ENCODE results near the gene CUL4A.

DNA sequence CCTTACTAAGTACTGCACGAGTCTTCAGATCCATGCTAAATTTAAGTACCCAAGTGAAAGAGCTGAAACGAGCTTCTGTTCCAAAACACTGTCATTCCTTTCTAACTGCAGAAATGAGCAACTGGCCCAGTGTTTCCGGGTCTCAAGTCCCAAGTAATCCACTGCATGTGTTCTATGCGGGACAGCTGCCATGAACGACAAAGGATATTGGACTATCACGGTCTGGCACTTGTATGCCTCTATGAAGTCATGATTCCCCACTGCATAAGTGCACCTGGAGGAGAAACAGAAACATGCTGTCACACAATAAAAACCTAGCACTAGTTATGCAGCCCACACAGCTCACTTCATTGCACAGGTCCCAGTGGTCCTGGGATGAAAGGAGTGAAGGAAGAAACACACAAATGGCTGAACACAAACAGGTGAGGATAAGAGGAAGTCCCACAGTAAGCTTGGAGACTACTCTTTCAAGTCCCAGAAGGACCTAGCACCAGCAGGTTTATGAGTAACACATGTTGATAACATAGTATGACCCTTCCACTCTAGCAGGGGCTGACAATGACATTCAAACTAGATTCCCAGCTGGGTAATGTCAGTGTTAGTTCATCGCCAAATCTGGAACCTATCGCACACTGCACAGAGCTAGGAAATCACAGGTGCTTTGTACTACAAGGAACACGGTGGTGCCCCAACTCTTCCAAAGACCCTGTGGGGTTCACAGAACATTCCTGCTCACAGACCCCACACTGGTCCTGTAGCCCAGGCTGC lies 12.3 kb upstream of the CUL4A start:
- TF ChIP-seq, protein P1, sequence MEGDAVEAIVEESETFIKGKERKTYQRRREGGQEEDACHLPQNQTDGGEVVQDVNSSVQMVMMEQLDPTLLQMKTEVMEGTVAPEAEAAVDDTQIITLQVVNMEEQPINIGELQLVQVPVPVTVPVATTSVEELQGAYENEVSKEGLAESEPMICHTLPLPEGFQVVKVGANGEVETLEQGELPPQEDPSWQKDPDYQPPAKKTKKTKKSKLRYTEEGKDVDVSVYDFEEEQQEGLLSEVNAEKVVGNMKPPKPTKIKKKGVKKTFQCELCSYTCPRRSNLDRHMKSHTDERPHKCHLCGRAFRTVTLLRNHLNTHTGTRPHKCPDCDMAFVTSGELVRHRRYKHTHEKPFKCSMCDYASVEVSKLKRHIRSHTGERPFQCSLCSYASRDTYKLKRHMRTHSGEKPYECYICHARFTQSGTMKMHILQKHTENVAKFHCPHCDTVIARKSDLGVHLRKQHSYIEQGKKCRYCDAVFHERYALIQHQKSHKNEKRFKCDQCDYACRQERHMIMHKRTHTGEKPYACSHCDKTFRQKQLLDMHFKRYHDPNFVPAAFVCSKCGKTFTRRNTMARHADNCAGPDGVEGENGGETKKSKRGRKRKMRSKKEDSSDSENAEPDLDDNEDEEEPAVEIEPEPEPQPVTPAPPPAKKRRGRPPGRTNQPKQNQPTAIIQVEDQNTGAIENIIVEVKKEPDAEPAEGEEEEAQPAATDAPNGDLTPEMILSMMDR (IDR thresholded peaks at IDR 0.05; ENCODE audit: low read length): no peak
- no peak for TF ChIP-seq EZH2 (IDR thresholded peaks at IDR 0.05; ENCODE audit: borderline replicate concordance, low read length)
